Loucy (cell line): ENCODE results near the gene HDDC2.
"Not testable (repeated sequence)": the region's sequence is repeated elsewhere in the genome, so short reads cannot be mapped to it uniquely, and the experiment has no call there.

Source experiments
- H2AFZ ChIP-seq: fragments of 200-600 bp; sonication (generic); 2 replicates; pipeline ENCODE4 v1.6.0; 2016; ENCODE audit warnings: antibody characterized with exemption, mild to moderate bottlenecking, low read length, moderate library complexity
- H3F3A ChIP-seq: fragments of 200-600 bp; 2 replicates; pipeline ENCODE4 v1.6.0; 2016; ENCODE audit warnings: antibody characterized with exemption, low read depth, mild to moderate bottlenecking
- H3K27me3 ChIP-seq: fragments of 200-600 bp; sonication (generic); 2 replicates; pipeline ENCODE4 v1.6.1; 2014; ENCODE audit warnings: low read length, mild to moderate bottlenecking; ENCODE audit not compliant: insufficient read depth, poor library complexity, severe bottlenecking
- H3K36me3 ChIP-seq: fragments of 200-600 bp; sonication (generic); 2 replicates; pipeline ENCODE4 v1.6.1; 2016; ENCODE audit warnings: low read length; ENCODE audit not compliant: insufficient read depth
- H3K4me1 ChIP-seq: fragments of 200-600 bp; sonication (generic); 2 replicates; pipeline ENCODE4 v1.5.1; 2014; ENCODE audit warnings: low read length, mild to moderate bottlenecking; ENCODE audit not compliant: insufficient read depth, poor library complexity, severe bottlenecking
- H3K4me2 ChIP-seq: fragments of 200-600 bp; sonication (generic); 2 replicates; pipeline ENCODE4 v1.6.0; 2014; ENCODE audit warnings: antibody characterized with exemption, low read length, low read depth, mild to moderate bottlenecking; ENCODE audit not compliant: poor library complexity, severe bottlenecking
- H3K4me3 ChIP-seq: fragments of 200-600 bp; sonication (generic); 2 replicates; pipeline ENCODE4 v1.5.1; 2014; ENCODE audit warnings: low read length, mild to moderate bottlenecking, mixed read lengths; ENCODE audit not compliant: poor library complexity, severe bottlenecking
- H3K79me2 ChIP-seq: fragments of 200-600 bp; sonication (generic); 2 replicates; pipeline ENCODE4 v1.6.1; 2014; ENCODE audit warnings: low read length; ENCODE audit not compliant: insufficient read depth
- H3K9ac ChIP-seq: fragments of 200-600 bp; sonication (generic); 2 replicates; pipeline ENCODE4 v1.6.0; 2014; ENCODE audit warnings: mild to moderate bottlenecking, low read depth, low read length, moderate library complexity; ENCODE audit not compliant: poor library complexity, severe bottlenecking
- H3K9me2 ChIP-seq: fragments of 200-600 bp; sonication (generic); replicated peaks from 2 replicates; pipeline ENCODE4 v1.6.1; 2016; ENCODE audit warnings: low read depth, low read length, mixed read lengths
- H3K9me3 ChIP-seq: fragments of 200-600 bp; sonication (generic); 2 replicates; pipeline ENCODE4 v1.6.1; 2014; ENCODE audit warnings: mild to moderate bottlenecking, antibody characterized with exemption, low read length, low read depth; ENCODE audit not compliant: insufficient read depth
- H4K20me1 ChIP-seq: fragments of 200-600 bp; sonication (generic); 2 replicates; pipeline ENCODE4 v1.6.0; 2014; ENCODE audit warnings: antibody characterized with exemption, low read length, mild to moderate bottlenecking; ENCODE audit not compliant: insufficient read depth, poor library complexity, severe bottlenecking
- CTCF ChIP-seq: fragments of 200-600 bp; sonication (generic); conservative IDR thresholded peaks from 2 replicates; pipeline ENCODE4 v1.5.1; 2014; ENCODE audit warnings: mild to moderate bottlenecking, antibody characterized with exemption, low read length
- EZH2phosphoT487 ChIP-seq: fragments of 200-600 bp; IDR thresholded peaks from 2 replicates; pipeline ENCODE4 v1.6.1; 2018; ENCODE audit warnings: antibody characterized with exemption, mild to moderate bottlenecking, moderate library complexity, borderline replicate concordance

HDDC2 gene

GRCh38 chr6:125287718-125288117 lies 14.0 kb downstream of the HDDC2 start:
- TF ChIP-seq CTCF = no peak
- no peak for TF ChIP-seq EZH2phosphoT487
- Histone ChIP-seq H3F3A (no peaks in the 10 kb centered on the region), H3K9ac (no peak overlapping the region), H2AFZ (no peak overlapping the region), H3K4me3 (no peak overlapping the region), H4K20me1 (no peaks in the 10 kb centered on the region), H3K9me3 (no peaks in the 10 kb centered on the region), H3K9me2 (no peaks in the 10 kb centered on the region), H3K79me2 (no peaks in the 10 kb centered on the region), H3K27me3 (no peaks in the 10 kb centered on the region), H3K36me3 (no peaks in the 10 kb centered on the region; the same call in 1 of the 2 replicates), H3K4me2 (no peak overlapping the region), H3K4me1 (no peaks in the 10 kb centered on the region)

DNA sequence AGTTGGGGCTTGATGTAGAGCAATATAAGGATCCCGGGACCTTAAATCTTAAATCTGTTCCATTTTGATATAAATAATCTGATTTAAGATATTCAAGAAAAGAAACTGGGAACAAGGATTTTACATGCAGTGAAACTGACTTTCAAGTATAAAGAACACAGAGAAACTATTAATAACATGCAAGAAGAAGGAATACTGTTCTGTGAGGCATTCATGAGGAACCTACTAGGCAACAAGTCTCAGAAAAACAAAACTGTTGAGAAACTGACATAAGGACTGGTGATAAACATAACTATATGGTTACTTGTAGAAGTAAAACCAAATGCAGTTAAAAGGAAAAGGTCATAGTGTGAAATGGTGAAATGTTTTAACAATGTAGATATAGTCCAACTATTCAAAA lies 15.8 kb downstream of the HDDC2 start:
- Histone ChIP-seq H4K20me1 (no peaks in the 10 kb centered on the region), H3K9ac (no peak overlapping the region), H3K36me3 (no peaks in the 10 kb centered on the region; the same call in 1 of the 2 replicates), H3K9me2 (no peaks in the 10 kb centered on the region), H2AFZ (no peak overlapping the region), H3K4me1 (no peaks in the 10 kb centered on the region), H3K4me3 (no peak overlapping the region), H3K4me2 (no peak overlapping the region), H3K79me2 (no peaks in the 10 kb centered on the region), H3F3A (no peaks in the 10 kb centered on the region), H3K27me3 (no peaks in the 10 kb centered on the region), H3K9me3 (no peaks in the 10 kb centered on the region)
- TF ChIP-seq CTCF = no peak
- no peak for TF ChIP-seq EZH2phosphoT487

- H3K4me3 ChIP-seq = no peak overlapping the region
- TF ChIP-seq CTCF = no peak
- TF ChIP-seq EZH2phosphoT487 = no peak
- H3K27me3 ChIP-seq = no peaks in the 10 kb centered on the region
- no peaks in the 10 kb centered on the region for H3K4me1 ChIP-seq
- no peaks in the 10 kb centered on the region for H3K9me2 ChIP-seq
- no peaks in the 10 kb centered on the region for H4K20me1 ChIP-seq
- no peak overlapping the region for H2AFZ ChIP-seq
- no peak overlapping the region for H3K9ac ChIP-seq
- no peaks in the 10 kb centered on the region; the same call in 1 of the 2 replicates for H3K36me3 ChIP-seq
- H3F3A ChIP-seq = no peaks in the 10 kb centered on the region
- H3K79me2 ChIP-seq = peaks cover 2% of the 10 kb centered on the region; the same call in 1 of the 2 replicates
- no peaks in the 10 kb centered on the region for H3K9me3 ChIP-seq
- H3K4me2 ChIP-seq = no peak overlapping the region
Measured at GRCh38 chr6:125285353-125285752, 16.4 kb downstream of the HDDC2 start.

DNA sequence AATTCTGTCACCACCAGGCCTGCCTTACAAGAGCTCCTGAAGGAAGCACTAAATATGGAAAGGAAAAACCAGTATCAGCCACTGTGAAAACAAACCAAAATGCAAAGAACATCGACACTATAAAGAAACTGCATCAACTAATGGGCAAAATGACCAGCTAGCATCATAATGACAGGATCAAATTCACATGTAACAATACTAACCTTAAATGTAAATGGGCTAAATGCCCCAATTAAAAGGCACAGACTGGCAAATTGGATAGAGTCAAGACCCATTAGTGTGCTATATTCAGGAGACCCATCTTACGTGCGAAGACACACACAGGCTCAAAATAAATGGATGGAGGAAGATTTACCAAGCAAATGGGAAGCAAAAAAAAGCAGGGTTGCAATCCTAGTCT lies 19.3 kb downstream of the HDDC2 start:
- not testable (repeated sequence) for H2AFZ ChIP-seq, H3K9me3 ChIP-seq, H3F3A ChIP-seq, H3K36me3 ChIP-seq, H3K4me2 ChIP-seq, H3K9me2 ChIP-seq, H3K4me1 ChIP-seq, H4K20me1 ChIP-seq, H3K4me3 ChIP-seq, H3K79me2 ChIP-seq, H3K9ac ChIP-seq, H3K27me3 ChIP-seq

DNA sequence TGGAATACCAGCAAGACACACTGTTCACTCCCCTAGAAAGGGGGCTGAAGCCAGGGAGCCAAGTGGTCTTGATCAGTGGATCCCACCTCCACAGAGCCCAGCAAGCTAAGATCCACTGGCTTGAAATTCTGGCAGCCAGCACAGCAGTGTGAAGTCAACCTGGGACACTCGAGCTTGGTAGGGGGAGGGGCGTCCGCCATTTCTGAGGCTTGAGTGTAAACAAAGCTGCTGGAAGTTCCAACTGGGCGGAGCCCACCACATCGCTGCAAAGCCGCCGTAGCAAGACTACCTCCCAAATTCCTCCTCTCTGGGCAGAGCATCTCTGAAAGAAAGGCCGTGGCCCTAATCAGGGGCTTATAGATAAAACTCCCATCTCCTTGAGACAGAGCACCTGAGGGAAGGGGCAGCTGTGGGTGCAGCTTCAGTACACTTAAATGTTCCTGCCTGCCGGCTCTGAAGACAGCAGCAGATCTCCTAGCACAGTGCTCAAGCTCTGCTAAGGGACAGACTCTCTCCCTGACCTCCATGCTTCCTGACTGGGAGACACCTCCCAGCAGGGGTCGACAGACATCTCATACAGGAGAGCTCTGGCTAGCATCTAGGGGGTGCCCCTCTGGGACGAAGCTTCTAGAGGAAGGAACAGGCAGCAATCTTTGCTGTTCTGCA lies 21.3 kb downstream of the HDDC2 start:
- not testable (repeated sequence) for H2AFZ ChIP-seq, H3F3A ChIP-seq, H3K9me2 ChIP-seq, H3K9me3 ChIP-seq, H4K20me1 ChIP-seq, H3K79me2 ChIP-seq, H3K4me3 ChIP-seq, H3K27me3 ChIP-seq, H3K4me1 ChIP-seq, H3K9ac ChIP-seq, H3K4me2 ChIP-seq, H3K36me3 ChIP-seq
